A549 (cell line): Measurements from ENCODE around the gene ZNF862. TPM values are rescaled to one million over a fixed set of nuclear protein-coding genes. Genes with fewer than 3 reads are reported as not detected.

Experiments
- ATAC-seq, 2 experiments: fragments of 200-7000 bp in 1 of 2; fragments of >200 bp in 1 of 2; cut with Nextera tagmentation in 1 of 2; cut with Tn5 transposase in 1 of 2; 3 replicates each; pipeline versions ENCODE4 v1.8.0 to v1.9.1; 2018 to 2020; ENCODE audit warnings: mild to moderate bottlenecking in 1 of 2, moderate library complexity in 1 of 2
- CTCF ChIA-PET: fragments of 300-600 bp; sonication (Branson Sonifier 250); formaldehyde crosslinking; extraction: SDS; loops from one replicate; lab custom pipeline; 2021; ENCODE audit warnings: antibody characterized with exemption, inconsistent platforms; lab: Yijun Ruan, JAX
- POLR2A ChIA-PET: fragments of 350-600 bp; formaldehyde crosslinking; extraction: SDS; loops from one replicate; lab custom pipeline; 2021; ENCODE audit warnings: antibody characterized with exemption, inconsistent platforms; lab: Yijun Ruan, JAX
- DNase-seq, 2 experiments: peaks; one replicate each; pipeline versions ENCODE4 v3.0.0 to v3.0.0-alpha.2; 2011 to 2016; ENCODE audit warnings: low read depth in 1 of 2, low spot score in 1 of 2
- FAIRE-seq: peaks from 2 replicates; lab custom pipeline; 2011; peaks lifted over from hg19 to GRCh38; lab: Jason Lieb, UNC
- H3K27ac ChIP-seq, 2 experiments: fragments of >200 bp; sonication (Bioruptor Twin); formaldehyde crosslinking; 3 replicates each; pipeline ENCODE4 v1.5.1; 2016 to 2017
- H3K4me1 ChIP-seq: fragments of >200 bp; sonication (Bioruptor Twin); formaldehyde crosslinking; 3 replicates; pipeline ENCODE4 v1.6.1; 2016
- H3K4me2 ChIP-seq: fragments of >200 bp; sonication (Bioruptor Twin); formaldehyde crosslinking; 3 replicates; pipeline ENCODE4 v1.6.1; 2016
- H3K4me3 ChIP-seq: fragments of >200 bp; sonication (Bioruptor Twin); formaldehyde crosslinking; 3 replicates; pipeline ENCODE4 v1.5.1; 2016
- H3K9me3 ChIP-seq: fragments of >200 bp; sonication (Bioruptor Twin); formaldehyde crosslinking; 3 replicates; pipeline ENCODE4 v1.6.1; 2016
- BHLHE40 ChIP-seq: IDR thresholded peaks from 2 replicates; pipeline ENCODE4 v1.6.1; 2012; ENCODE audit warnings: low read depth, low read length, inconsistent platforms
- CBX2 ChIP-seq: fragments of 200-600 bp; sonication (generic); IDR thresholded peaks from 2 replicates; pipeline ENCODE4 v1.6.1; 2016; ENCODE audit warnings: low read depth, mild to moderate bottlenecking, borderline replicate concordance
- CHD4 ChIP-seq: fragments of 200-600 bp; sonication (generic); IDR thresholded peaks from 2 replicates; pipeline ENCODE4 v1.6.1; 2016; ENCODE audit warnings: antibody characterized with exemption, mild to moderate bottlenecking, borderline replicate concordance
- EHMT2 ChIP-seq: fragments of 200-600 bp; sonication (generic); IDR thresholded peaks from 2 replicates; pipeline ENCODE4 v1.6.1; 2016; ENCODE audit warnings: antibody characterized with exemption, low read depth, mild to moderate bottlenecking, moderate library complexity
- ELK1 ChIP-seq: fragments of 150-350 bp; IDR thresholded peaks from 2 replicates; pipeline ENCODE4 v1.6.1; 2014; ENCODE audit warnings: low read depth, mild to moderate bottlenecking, low read length
- FOSL2 ChIP-seq, 2 experiments: fragments of 450-650 bp in 1 of 2; fragments of >200 bp in 1 of 2; sonication (Bioruptor Twin) in 1 of 2; formaldehyde crosslinking; IDR thresholded peaks; 2 replicates each; pipeline versions ENCODE4 v1.5.0 to v1.6.1; 2016 to 2020; ENCODE audit warnings: mild to moderate bottlenecking in 1 of 2, moderate library complexity in 1 of 2
- GATA3 ChIP-seq: IDR thresholded peaks from 2 replicates; pipeline ENCODE4 v1.6.1; 2012; ENCODE audit warnings: borderline replicate concordance
- HDAC2 ChIP-seq: fragments of 200-600 bp; sonication (generic); IDR thresholded peaks from 2 replicates; pipeline ENCODE4 v1.6.1; 2016
- HEYL ChIP-seq: fragments of 250-450 bp; sonication (Bioruptor Pico); IDR thresholded peaks from 2 replicates; pipeline ENCODE4 v1.8.0; 2021; ENCODE audit warnings: mild to moderate bottlenecking, moderate library complexity
- HOXB5 ChIP-seq: fragments of 250-450 bp; sonication (Bioruptor Pico); IDR thresholded peaks from 2 replicates; pipeline ENCODE4 v1.5.0; 2020; ENCODE audit warnings: mild to moderate bottlenecking, moderate library complexity
- KDM5A ChIP-seq: fragments of 200-600 bp; sonication (generic); IDR thresholded peaks from 2 replicates; pipeline ENCODE4 v1.6.1; 2016; ENCODE audit warnings: antibody characterized with exemption, mild to moderate bottlenecking
- NFE2L2 ChIP-seq: fragments of 150-350 bp; conservative IDR thresholded peaks from 2 replicates; pipeline ENCODE4 v1.6.1; 2014; ENCODE audit warnings: low read length
- PHF8 ChIP-seq: fragments of 200-600 bp; sonication (generic); IDR thresholded peaks from 2 replicates; pipeline ENCODE4 v1.6.1; 2016; ENCODE audit warnings: low read depth, mild to moderate bottlenecking, antibody characterized with exemption, moderate library complexity, borderline replicate concordance
- POLR2A ChIP-seq: IDR thresholded peaks from 2 replicates; pipeline ENCODE4 v1.6.1; 2012; ENCODE audit warnings: mild to moderate bottlenecking, low read length
- REST ChIP-seq: fragments of 200-600 bp; sonication (generic); IDR thresholded peaks from 2 replicates; pipeline ENCODE4 v1.6.1; 2016; ENCODE audit warnings: antibody characterized with exemption, mild to moderate bottlenecking, moderate library complexity
- RNF2 ChIP-seq: fragments of 200-600 bp; sonication (generic); IDR thresholded peaks from 2 replicates; pipeline ENCODE4 v1.6.1; 2016; ENCODE audit warnings: low read depth, mild to moderate bottlenecking, antibody characterized with exemption, moderate library complexity, borderline replicate concordance
- SMC3 ChIP-seq: fragments of >200 bp; sonication (Bioruptor Twin); formaldehyde crosslinking; IDR thresholded peaks from 3 replicates; pipeline ENCODE4 v1.6.1; 2018; ENCODE audit warnings: inconsistent platforms
- ZFP36 ChIP-seq: fragments of 450-650 bp; IDR thresholded peaks from 2 replicates; pipeline ENCODE4 v1.6.1; 2014; ENCODE audit warnings: borderline replicate concordance; ENCODE audit not compliant: partially characterized antibody
- ZSCAN20 ChIP-seq: fragments of 250-450 bp; sonication (Bioruptor Pico); IDR thresholded peaks from 2 replicates; pipeline ENCODE4 v1.8.0; 2022; ENCODE audit warnings: mild to moderate bottlenecking, moderate library complexity
- WGBS: methylation state at CpG from one replicate; pipeline ENCODE4 v1.1.6; 2017; ENCODE audit errors: missing lambda C conversion rate; 5-methylcytosine and 5-hydroxymethylcytosine counted together
- polyA plus RNA-seq, 4 experiments: library from polyadenylated mRNA; depleted of rRNA in 3 of 4; stranded (reverse); fragments of >200 nt; fragmentation: RNase III in 1 of 4; extraction: RNeasy Plus Mini Kit Qiagen cat#74134 plus additional on column Dnase treatment in 1 of 4; gene quantifications; 2 replicates in 3 of 4; 3 replicates in 1 of 4; pipeline ENCODE4 v1.2.3, GENCODE V29; 2011 to 2017

The ZNF862 gene
- polyA plus RNA-seq, 2 of the 4 experiments (the other 2 are of a cell fraction): 3.9 to 8.0 TPM

DNA sequence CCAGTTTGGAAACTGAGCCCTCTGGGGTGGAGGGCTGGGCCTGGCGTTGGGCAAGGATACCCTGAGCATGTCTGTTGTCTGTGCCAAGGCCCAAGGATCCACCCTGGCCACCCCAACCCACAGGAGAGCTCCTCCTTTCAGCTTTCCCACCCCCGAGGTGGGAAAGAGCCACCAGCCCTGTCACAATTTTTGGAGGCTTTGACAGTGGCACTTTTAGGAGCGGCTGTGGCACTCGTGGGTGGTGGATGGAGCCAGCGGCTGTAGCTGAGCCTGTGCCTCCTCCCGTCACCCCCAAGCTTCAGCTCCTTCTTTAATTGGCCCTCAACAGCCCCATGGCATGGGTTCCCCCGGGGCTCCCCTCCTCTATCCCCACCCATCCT lies 18.2 kb upstream of the ZNF862 start (continued):
- TF ChIP-seq KDM5A (no peak), CBX2 (no peak), HEYL (no peak), FOSL2 (IDR thresholded peaks at IDR 0.05) (no peak), FOSL2 (CRISPR knock-in tag; IDR thresholded peaks at IDR 0.05) (no peak)

DNA sequence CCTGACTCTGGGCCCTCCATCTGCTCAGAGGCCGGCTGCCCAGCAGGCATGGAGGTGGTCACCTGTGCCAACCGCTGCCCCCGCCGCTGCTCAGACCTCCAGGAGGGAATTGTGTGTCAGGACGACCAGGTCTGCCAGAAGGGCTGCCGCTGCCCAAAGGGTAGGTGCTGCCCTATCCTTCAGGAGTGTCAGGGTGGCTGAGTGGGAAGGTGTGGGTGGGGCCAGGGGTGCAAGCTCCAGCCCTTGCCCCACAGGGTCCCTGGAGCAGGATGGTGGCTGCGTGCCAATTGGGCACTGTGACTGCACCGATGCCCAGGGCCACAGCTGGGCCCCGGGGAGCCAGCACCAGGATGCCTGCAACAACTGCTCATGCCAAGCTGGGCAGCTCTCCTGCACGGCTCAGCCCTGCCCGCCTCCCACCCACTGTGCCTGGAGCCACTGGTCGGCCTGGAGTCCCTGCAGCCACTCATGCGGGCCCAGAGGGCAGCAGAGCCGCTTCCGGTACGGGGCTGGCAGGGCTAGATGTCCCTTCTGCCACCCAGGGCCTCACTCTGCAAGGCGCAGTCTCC lies 17.5 kb upstream of the ZNF862 start:
- FAIRE-seq: no peak
- Histone ChIP-seq H3K27ac (no peak overlapping the region), H3K9me3 (no peaks in the 10 kb centered on the region), H3K4me1 (no peaks in the 10 kb centered on the region)
- no peak for DNase-seq
- POLR2A ChIA-PET: no interaction called here
- TF ChIP-seq EHMT2 (no peak), SMC3 (no peak), CBX2 (no peak), KDM5A (no peak), HDAC2 (no peak)
- TF ChIP-seq, all 56 proteins: peak for 0
- Histone ChIP-seq H3K4me3 (no peak overlapping the region), H3K4me2 (no peak overlapping the region)
- 88% methylated on average over 13 of the region's 17 CpGs for WGBS
- CTCF ChIA-PET: interaction anchor here (0.9 to 4.2 kb wide), 3 partner anchors 11 to 33 kb away, joined by 3 to 30 read pairs (median 4); no protein-coding TSS in a partner anchor
- ATAC-seq: no peak

DNA sequence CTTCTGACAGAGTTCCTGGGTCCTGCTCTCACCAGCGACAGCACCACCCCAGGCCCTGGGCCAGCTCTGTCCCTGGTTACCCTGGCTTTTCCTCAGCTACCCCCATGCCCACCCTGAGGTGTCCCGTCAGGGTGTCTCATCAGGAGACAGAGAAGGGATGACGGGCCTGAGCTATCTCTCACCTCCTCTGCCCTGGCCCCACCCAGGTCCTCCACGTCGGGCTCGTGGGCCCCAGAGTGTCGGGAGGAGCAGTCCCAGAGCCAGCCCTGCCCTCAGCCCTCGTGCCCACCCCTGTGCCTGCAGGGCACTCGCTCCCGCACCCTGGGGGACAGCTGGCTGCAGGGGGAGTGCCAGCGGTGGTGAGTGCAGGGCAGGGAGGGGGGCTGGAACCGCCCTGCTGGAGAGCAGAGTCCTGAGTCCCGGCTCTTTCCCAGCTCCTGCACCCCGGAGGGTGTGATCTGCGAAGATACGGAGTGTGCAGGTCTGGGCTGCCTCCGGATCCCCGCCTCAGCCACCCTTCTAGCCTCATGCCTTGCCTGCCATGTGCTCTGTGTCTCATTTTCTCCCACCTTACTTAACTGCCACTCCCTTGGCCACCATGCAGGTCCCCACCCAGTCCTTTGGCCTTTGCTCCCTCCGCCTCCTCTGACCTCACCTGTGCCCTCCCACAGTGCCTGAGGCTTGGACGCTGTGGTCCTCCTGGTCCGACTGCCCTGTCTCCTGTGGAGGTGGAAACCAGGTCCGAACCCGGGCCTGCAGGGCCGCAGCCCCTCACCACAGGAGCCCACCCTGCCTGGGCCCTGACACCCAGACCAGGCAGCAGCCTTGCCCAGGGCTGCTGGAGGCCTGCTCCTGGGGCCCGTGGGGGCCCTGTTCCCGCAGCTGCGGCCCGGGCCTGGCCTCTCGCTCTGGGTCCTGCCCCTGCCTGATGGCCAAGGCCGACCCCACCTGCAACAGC lies 16.7 kb upstream of the ZNF862 start:
- Histone ChIP-seq H3K4me2 (no peak overlapping the region), H3K27ac (no peak overlapping the region)
- ATAC-seq: peak in 1 of 2 experiments; percentile 4; a peak in 1 of 6 replicates
- FAIRE-seq: no peak
- CTCF ChIA-PET: interaction anchor here (0.9 to 4.2 kb wide), 3 partner anchors 10 to 34 kb away, joined by 3 to 30 read pairs (median 4); no protein-coding TSS in a partner anchor
- 76% methylated on average over 22 of the region's 30 CpGs for WGBS
- TF ChIP-seq NFE2L2 (no peak), ELK1 (no peak)
- TF ChIP-seq, all 56 proteins: peak for 0
- DNase-seq: no peak
- Histone ChIP-seq H3K4me1 (no peaks in the 10 kb centered on the region), H3K4me3 (no peak overlapping the region), H3K9me3 (no peaks in the 10 kb centered on the region)
- POLR2A ChIA-PET: no interaction called here

- no peak for FAIRE-seq
- ATAC-seq: no peak
- no peaks in the 10 kb centered on the region for H3K9me3 ChIP-seq
- ChIA-PET POLR2A (no interaction called here), CTCF (interaction anchor here (0.9 to 5.3 kb wide), 2 partner anchors 15 kb away, joined by 3 to 24 read pairs; no protein-coding TSS in a partner anchor)
- H3K27ac ChIP-seq: no peak overlapping the region
- H3K4me1 ChIP-seq: no peaks in the 10 kb centered on the region
- TF ChIP-seq BHLHE40: no peak
- no peak for TF ChIP-seq EHMT2
- TF ChIP-seq HOXB5 (CRISPR knock-in tag): no peak
- TF ChIP-seq NFE2L2: no peak
- TF ChIP-seq REST: no peak
- no peak for TF ChIP-seq POLR2A
- TF ChIP-seq GATA3: no peak
- TF ChIP-seq ZSCAN20 (CRISPR knock-in tag): no peak
- no peak for TF ChIP-seq ELK1
- no peak for TF ChIP-seq ZFP36
- no peak for TF ChIP-seq CHD4
- TF ChIP-seq PHF8: no peak
- TF ChIP-seq RNF2: no peak
- 80% methylated on average over 9 of the region's 22 CpGs for WGBS
- H3K4me2 ChIP-seq: no peak overlapping the region
- H3K4me3 ChIP-seq: no peak overlapping the region
- no peak for DNase-seq
Measured at GRCh38 chr7:149822353-149822943, 15.7 kb upstream of the ZNF862 start.
